GM21619 (cell line): Measurements from ENCODE around the gene PTPN14.

Source experiments
- ATAC-seq: cut with Tn5 transposase; IDR thresholded peaks from one replicate; pipeline ENCODE4 v1.9.1; 2021; ENCODE audit not compliant: unreplicated experiment

The PTPN14 gene

GRCh38 chr1:214318356-214318755 lies 233.0 kb downstream of the PTPN14 start:
- peak; percentile 33 for ATAC-seq

- ATAC-seq: no peak
Observed at GRCh38 chr1:214317734-214318133, 233.7 kb downstream of the PTPN14 start.

DNA sequence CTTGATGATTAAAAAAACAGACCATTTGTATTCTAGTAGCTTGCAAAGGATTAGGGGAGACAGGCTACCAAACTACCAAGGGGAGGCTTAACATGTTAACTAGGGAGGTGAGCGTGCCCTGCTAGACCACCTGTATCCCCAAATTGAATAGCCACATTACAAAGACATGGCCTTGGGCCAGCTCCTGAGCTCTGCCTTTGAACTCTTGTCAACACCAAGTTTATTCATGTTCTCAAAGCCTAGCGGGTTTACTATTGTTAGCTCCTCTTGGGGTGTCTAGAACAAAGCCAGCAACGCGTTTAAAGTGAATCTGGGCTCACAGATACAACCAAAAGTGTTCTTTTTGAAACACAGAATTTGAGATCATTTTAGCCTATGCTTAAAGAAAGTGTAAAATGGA lies 234.1 kb downstream of the PTPN14 start:
- ATAC-seq: no peak

GRCh38 chr1:214316593-214316992 lies 234.8 kb downstream of the PTPN14 start:
- ATAC-seq: no peak

DNA sequence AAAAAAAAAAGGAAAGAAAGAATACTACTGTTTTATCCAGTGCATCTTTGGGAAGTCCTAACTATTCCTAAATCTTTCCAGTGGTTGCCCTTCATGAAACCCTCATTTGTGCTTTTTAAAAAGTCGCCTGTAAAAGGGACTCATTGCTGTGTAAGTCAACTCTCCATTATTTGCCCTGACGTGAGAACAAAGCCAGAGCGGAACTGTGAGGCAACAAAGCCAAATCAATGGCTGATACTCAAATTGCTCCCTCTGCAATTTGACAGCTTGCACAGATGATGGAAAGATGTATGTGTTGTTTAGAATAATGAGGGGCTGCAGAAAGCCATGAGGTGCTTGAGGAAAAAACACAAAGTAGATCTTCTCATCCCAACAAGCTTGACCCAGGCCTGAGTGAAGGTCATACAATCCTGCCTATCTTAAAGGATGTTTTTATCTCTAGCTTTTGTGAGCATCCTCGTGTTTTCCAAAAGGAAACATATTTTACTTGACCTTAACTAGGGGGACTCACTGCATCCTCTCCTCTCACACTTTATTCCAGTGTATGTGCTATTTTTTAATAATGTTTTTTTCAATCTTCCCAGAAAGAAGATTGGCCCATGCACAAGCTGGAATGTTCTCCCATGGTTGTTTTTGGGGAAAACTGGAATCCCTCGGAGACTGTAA lies 237.1 kb downstream of the PTPN14 start:
- ATAC-seq: no peak

GRCh38 chr1:214312530-214313051 lies 238.8 kb downstream of the PTPN14 start:
- no peak for ATAC-seq

DNA sequence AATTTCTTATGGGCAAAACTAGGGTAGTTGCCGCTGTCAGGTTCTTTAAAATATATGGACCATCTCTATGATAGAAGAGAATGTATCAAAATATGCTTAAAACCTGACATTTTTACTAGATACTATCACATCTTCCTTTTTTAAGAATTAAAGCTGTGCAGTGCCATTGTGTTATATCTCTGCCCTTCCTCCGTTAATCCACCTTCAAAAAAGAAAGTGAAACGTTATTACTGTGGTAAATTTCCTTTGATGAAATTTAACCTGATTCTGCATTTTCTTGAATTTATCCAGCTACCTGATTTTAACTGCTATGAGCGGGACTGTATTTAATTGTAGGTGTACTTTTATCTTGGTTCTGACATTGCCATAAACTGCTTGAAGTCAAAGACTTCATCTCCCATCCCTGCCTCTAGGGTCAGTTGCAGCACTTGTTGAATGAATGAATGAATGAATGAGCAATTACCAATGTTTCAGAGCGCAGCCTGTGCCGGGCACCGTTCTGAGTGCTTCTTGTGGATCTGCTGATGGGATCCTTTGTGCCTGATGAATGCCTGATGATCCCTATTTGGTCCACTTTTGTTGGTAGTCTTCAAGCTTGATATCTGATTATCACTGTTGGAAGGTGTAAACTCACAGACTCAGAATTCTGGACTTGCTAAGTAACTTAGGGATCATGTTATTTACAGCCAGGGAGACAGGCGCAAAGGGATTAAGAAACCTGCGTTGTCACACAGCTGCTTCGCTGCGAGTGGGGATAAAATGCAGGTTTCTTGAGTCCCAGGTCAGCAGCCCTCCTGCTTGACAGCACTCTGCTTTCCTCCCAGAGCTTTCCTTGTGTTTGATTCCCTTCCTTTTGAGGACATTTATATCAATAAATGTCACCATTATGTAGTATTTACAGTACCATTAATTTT lies 240.4 kb downstream of the PTPN14 start:
- no peak for ATAC-seq

GRCh38 chr1:214310010-214310409 lies 241.4 kb downstream of the PTPN14 start:
- ATAC-seq: peak; percentile 78

GRCh38 chr1:214306269-214306668 lies 245.1 kb downstream of the PTPN14 start:
- no peak for ATAC-seq

DNA sequence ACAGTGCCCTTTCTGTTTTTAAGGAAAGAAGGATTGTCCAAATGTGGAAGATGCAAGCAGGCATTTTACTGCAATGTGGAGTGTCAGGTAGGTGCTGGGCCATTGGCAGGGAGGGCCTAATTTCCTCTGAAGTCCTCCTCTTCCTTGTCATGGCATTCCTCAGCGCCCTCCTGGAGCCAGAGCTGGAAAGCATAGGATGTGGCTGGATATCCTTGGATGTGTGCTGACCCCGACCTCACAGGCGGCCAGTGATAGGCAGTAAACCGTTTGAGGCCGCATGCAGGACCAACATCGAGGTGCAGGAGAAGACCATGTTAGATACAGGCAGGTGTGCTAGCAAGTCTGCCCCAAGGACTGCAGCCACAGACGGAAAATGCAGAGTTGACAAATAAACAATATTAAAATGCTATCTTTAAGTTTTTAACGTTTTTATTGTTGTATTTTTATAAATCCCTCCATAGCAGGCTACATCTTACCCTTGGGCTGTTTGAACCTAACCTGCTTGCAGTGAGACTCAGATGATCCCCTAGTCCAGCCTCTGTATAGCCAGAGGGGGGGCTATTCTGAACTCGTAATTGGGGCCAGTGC lies 246.1 kb downstream of the PTPN14 start:
- no peak for ATAC-seq

DNA sequence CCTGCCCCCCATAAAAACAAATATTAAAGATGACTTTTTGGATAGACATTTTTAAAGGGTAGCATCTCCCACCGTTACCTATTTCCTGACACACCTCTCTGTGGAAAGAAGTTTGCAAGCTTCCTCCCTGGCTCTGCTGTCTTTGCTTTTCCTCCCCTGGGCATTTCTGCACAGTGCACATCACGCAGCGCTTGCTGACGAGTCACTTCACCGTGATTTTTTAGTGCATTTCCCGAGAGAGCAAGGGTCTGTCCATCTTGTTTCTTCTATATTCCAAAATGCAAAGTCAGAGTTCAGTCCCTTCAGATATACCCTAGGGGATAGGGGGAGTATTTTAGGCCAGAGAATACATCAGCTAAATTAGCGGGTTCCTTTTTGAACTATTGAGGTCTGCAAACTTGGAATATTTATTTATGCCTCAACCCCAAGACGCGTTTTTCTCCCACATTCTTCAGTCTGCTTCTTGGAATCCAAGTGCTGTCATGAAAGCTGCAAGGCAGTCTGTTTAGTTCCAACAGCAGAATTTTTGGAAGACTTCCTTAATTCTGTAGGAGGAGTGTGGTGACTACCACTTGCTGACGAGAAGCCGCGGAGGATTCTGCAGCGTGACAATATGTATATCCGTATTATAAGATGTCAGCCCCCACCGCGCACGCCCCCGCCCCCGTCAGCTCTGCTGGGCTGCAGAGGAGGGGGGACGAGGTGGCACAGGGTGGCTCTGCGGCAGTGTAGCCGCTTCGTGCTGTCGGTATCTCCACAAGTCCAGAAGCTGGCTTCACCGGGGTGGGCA lies 248.1 kb downstream of the PTPN14 start:
- no peak for ATAC-seq

DNA sequence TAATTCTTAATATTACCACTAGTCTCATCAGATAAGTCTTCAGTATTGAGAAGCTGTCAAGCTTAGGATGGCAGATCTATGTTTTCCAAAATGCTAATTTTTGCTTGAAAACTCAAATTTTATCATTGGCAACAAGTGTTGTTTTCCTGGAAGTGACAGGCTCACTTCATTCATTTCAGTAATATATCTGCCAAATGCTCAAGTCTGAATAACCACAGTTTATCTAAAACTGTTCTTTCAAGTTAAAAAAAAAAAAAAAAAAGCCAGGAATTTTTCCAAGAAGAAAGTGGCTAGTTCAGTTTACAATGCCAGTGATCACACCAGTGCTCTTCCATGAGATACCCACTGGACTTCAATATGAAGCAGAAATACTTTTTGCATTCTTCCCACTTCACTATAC lies 249.9 kb downstream of the PTPN14 start:
- ATAC-seq: no peak

DNA sequence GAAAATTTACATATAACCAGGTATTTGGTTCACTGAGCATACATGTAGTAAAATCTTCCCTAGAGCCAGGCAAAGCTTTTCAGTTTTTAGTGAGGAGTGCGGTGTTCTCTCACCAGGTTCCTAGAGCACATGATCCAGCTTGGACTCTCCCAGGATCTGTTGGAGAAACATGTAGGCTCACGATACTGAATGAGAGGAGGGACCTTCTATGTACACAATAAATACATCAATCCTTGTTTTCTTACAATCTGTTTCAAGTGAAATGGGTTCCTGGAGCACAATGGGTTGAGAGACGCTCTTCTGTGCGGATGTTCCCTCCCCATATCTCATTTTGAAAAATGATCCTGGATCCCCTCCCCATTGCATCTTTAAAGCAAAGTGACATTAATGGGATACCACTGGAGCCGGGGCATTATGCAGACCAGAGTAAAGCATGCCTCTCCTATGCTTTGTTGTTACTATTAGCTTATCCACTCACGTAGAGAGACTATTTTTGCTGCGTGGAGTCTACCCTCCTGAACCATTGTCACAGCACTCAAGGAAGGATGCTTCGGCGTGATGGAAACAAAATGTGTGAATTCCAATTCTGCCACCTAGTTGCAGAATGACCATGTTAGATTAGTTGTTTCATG lies 251.1 kb downstream of the PTPN14 start:
- no peak for ATAC-seq
